Ishikawa (cell line): ENCODE data around the gene HSD17B4.

ENCODE experiments used
- CEBPB ChIP-seq: IDR thresholded peaks from 2 replicates; pipeline ENCODE4 v1.6.1; 2012
- CREB1 ChIP-seq: IDR thresholded peaks from 2 replicates; pipeline ENCODE4 v1.6.1; 2012; ENCODE audit warnings: low read depth
- EGR1 ChIP-seq: IDR thresholded peaks from 2 replicates; pipeline ENCODE4 v1.6.1; 2012
- EP300 ChIP-seq: IDR thresholded peaks from 2 replicates; pipeline ENCODE4 v1.6.1; 2012; ENCODE audit warnings: borderline replicate concordance
- FOXM1 ChIP-seq: IDR thresholded peaks from 2 replicates; pipeline ENCODE4 v1.6.1; 2012; ENCODE audit warnings: low read depth, borderline replicate concordance
- NFIC ChIP-seq: IDR thresholded peaks from 2 replicates; pipeline ENCODE4 v1.6.1; 2012
- RAD21 ChIP-seq: IDR thresholded peaks from 2 replicates; pipeline ENCODE4 v1.6.1; 2012; ENCODE audit warnings: low read depth
- REST ChIP-seq: IDR thresholded peaks from 2 replicates; pipeline ENCODE4 v1.6.1; 2012; ENCODE audit warnings: low read depth, mild to moderate bottlenecking
- TAF1 ChIP-seq: IDR thresholded peaks from 2 replicates; pipeline ENCODE4 v1.6.1; 2012; ENCODE audit warnings: low read depth, mild to moderate bottlenecking
- TCF12 ChIP-seq: IDR thresholded peaks from 2 replicates; pipeline ENCODE4 v1.6.1; 2012; ENCODE audit warnings: low read depth
- TEAD4 ChIP-seq: IDR thresholded peaks from 2 replicates; pipeline ENCODE4 v1.6.1; 2012
- YY1 ChIP-seq: IDR thresholded peaks from 2 replicates; pipeline ENCODE4 v1.6.1; 2012; ENCODE audit warnings: low read depth
- ZBTB7A ChIP-seq: IDR thresholded peaks from 2 replicates; pipeline ENCODE4 v1.6.1; 2012; ENCODE audit warnings: low read depth
- TF ChIP-seq, protein P1 (sequence below): IDR thresholded peaks from 2 replicates; pipeline ENCODE4 v1.6.1; 2012
- TF ChIP-seq, protein P2 (sequence below): IDR thresholded peaks from 2 replicates; pipeline ENCODE4 v1.6.1; 2012

HSD17B4 gene

DNA sequence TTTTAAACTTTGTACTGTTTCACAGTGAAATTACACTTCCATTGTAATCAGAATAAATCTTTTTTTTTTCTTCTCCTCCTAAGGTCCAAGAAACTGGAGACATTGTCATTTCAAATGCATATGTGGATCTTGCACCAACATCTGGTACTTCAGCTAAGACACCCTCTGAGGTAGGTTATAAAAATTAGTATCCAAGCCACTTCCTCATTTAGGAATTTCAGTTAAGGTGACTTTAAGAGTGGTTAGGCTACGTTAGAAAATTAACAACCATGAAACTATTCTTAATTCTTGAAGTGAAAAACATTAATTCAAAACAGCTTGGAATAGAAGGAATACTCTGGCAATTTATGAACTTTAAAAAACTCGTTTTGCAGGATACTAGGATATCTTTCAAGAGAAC is 77.5 kb downstream of the HSD17B4 start:
- TF ChIP-seq EGR1 = no peak
- TF ChIP-seq, protein P1, sequence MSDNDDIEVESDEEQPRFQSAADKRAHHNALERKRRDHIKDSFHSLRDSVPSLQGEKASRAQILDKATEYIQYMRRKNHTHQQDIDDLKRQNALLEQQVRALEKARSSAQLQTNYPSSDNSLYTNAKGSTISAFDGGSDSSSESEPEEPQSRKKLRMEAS = no peak
- TF ChIP-seq, protein P2, sequence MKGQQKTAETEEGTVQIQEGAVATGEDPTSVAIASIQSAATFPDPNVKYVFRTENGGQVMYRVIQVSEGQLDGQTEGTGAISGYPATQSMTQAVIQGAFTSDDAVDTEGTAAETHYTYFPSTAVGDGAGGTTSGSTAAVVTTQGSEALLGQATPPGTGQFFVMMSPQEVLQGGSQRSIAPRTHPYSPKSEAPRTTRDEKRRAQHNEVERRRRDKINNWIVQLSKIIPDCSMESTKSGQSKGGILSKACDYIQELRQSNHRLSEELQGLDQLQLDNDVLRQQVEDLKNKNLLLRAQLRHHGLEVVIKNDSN = no peak
- no peak for TF ChIP-seq TAF1
- TF ChIP-seq TCF12 = no peak
- TF ChIP-seq CREB1 = no peak

GRCh38 chr5:119532637-119533036 is 80.3 kb downstream of the HSD17B4 start:
- TF ChIP-seq YY1 (no peak), EGR1 (no peak), REST (no peak), CREB1 (no peak), CEBPB (no peak), TAF1 (no peak), RAD21 (no peak), TCF12 (no peak), TEAD4 (no peak), FOXM1 (no peak), ZBTB7A (no peak), NFIC (no peak), EP300 (no peak)
- TF ChIP-seq, protein P1 = no peak
- TF ChIP-seq, protein P2 = no peak

DNA sequence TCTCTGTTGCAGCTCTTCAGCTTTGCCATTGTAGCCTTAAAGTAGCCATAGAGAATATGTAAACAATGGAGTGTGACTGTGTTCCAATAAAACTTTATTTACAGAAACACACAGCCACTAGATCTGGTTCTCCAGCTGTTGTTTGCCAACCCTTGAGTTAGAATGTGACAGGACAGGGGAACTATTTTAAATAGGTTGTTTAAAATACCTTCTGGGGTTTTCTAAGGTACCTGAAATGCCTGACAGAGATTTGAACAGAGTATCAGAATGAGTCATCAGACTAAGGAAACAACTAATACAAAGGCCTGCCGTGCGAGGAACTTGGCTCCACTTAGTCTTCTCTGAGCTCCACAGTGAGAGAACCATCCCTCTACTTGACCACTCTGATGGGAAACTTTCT is 85.4 kb downstream of the HSD17B4 start:
- TF ChIP-seq REST (no peak), FOXM1 (no peak), EP300 (no peak), ZBTB7A (no peak), NFIC (no peak), YY1 (no peak)

- no peak for TF ChIP-seq REST
- TF ChIP-seq ZBTB7A = no peak
- TF ChIP-seq TAF1 = no peak
- TF ChIP-seq RAD21 = no peak
- TF ChIP-seq TCF12 = no peak
- TF ChIP-seq YY1 = no peak
- no peak for TF ChIP-seq TEAD4
- TF ChIP-seq, protein P1 = no peak
- TF ChIP-seq, protein P2 = no peak
- no peak for TF ChIP-seq FOXM1
These were observed 89.4 kb downstream of the HSD17B4 start for GRCh38 chr5:119541716-119542115.

DNA sequence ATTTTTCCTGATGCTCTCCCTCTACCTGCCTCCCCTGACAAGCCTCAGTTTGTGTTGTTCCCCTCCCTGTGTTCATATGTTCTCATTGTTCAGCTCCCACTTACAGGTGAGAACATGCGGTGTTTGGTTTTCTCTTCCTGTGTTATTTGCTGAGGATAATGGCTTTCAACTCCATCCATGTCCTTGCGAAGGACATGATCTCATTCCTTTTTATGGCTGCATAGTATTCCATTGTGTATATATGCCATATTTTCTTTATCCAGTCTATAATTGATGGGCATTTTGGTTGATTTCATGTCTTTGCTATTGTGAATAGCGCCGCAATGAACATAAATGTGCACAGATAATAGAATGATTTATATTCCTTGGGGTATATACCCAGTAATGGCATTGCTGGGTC is 99.5 kb downstream of the HSD17B4 start:
- no peak for TF ChIP-seq FOXM1
- no peak for TF ChIP-seq TAF1
- no peak for TF ChIP-seq ZBTB7A
- TF ChIP-seq TEAD4 = no peak
- TF ChIP-seq RAD21 = no peak
- no peak for TF ChIP-seq REST
- no peak for TF ChIP-seq YY1
- TF ChIP-seq, protein P2 = no peak
- no peak for TF ChIP-seq NFIC
- no peak for TF ChIP-seq TCF12
- no peak for TF ChIP-seq CEBPB
- TF ChIP-seq, protein P1 = no peak
- TF ChIP-seq EP300 = no peak
- no peak for TF ChIP-seq EGR1
- TF ChIP-seq CREB1 = no peak
